ENCODE data around the gene GALNT16. TPM values are rescaled to one million over a fixed set of nuclear protein-coding genes. Genes with fewer than 3 reads are reported as not detected.
"Not testable (repeated sequence)": the region's sequence is repeated elsewhere in the genome, so short reads cannot be mapped to it uniquely, and the experiment has no call there.

GALNT16 gene
- total RNA-seq, 1 donor from 2014 or later = 3.5 TPM

- Histone ChIP-seq H3K4me1 (no peaks in the 10 kb centered on the region), H3K9me3 (no peaks in the 10 kb centered on the region), H3K4me3 (no peak overlapping the region), H3K27ac (no peak overlapping the region), H3K27me3 (ENCODE audit: low read depth) (peaks cover 11% of the 10 kb centered on the region), H3K36me3 (no peaks in the 10 kb centered on the region)
- no peak for TF ChIP-seq CTCF (IDR thresholded peaks at IDR 0.05)
- no peak for ATAC-seq
- intact Hi-C loops (cut with DNase I) = no loop called here
- no peak for DNase-seq
These were observed 9.4 kb downstream of the GALNT16 start for GRCh38 chr14:69269381-69269780.

- Histone ChIP-seq H3K4me1 (no peaks in the 10 kb centered on the region), H3K27ac (no peak overlapping the region), H3K36me3 (no peaks in the 10 kb centered on the region), H3K27me3 (ENCODE audit: low read depth) (peaks cover 11% of the 10 kb centered on the region), H3K9me3 (no peaks in the 10 kb centered on the region), H3K4me3 (no peak overlapping the region)
- intact Hi-C loops (cut with DNase I) = no loop called here
- DNase-seq = no peak
- TF ChIP-seq CTCF (IDR thresholded peaks at IDR 0.05) = no peak
- ATAC-seq = no peak
These were observed 10.1 kb downstream of the GALNT16 start for GRCh38 chr14:69270097-69270496.

- Histone ChIP-seq H3K9me3 (no peaks in the 10 kb centered on the region), H3K4me3 (no peak overlapping the region), H3K27ac (no peak overlapping the region), H3K27me3 (ENCODE audit: low read depth) (peaks cover 11% of the 10 kb centered on the region), H3K4me1 (no peaks in the 10 kb centered on the region), H3K36me3 (no peaks in the 10 kb centered on the region)
- ATAC-seq (no peak), DNase-seq (no peak)
- TF ChIP-seq CTCF (IDR thresholded peaks at IDR 0.05) = no peak
- intact Hi-C loops (cut with DNase I) = no loop called here
These were observed 11.1 kb downstream of the GALNT16 start for GRCh38 chr14:69270795-69271708.

DNA sequence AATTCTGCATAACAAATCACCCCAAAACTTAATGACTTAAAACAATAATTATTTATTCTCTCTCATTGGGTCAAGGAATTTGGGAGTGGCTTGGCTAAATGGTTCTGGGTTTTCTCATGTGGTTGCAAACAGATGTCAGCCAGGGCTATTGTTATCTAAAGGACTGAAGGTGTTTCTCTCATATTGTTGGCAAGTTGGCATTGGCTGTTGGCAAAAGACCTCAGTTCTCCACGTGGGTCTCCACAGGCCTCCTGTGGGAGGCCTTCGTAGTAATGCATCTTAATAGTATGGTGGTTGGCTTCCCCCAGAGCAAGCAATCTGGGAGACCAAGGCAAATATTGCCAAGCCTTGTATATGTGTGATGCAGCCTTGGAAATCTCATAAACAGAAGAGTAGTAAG, 14.4 kb downstream of the GALNT16 start:
- no peak for DNase-seq
- H3K36me3 ChIP-seq = no peaks in the 10 kb centered on the region
- H3K27ac ChIP-seq = no peak overlapping the region
- no peak overlapping the region for H3K4me3 ChIP-seq
- TF ChIP-seq CTCF (IDR thresholded peaks at IDR 0.05) = no peak
- H3K9me3 ChIP-seq = no peaks in the 10 kb centered on the region
- no peaks in the 10 kb centered on the region for H3K27me3 ChIP-seq (ENCODE audit: low read depth)
- ATAC-seq = no peak
- H3K4me1 ChIP-seq = no peaks in the 10 kb centered on the region
- intact Hi-C loops (cut with DNase I) = no loop called here

DNA sequence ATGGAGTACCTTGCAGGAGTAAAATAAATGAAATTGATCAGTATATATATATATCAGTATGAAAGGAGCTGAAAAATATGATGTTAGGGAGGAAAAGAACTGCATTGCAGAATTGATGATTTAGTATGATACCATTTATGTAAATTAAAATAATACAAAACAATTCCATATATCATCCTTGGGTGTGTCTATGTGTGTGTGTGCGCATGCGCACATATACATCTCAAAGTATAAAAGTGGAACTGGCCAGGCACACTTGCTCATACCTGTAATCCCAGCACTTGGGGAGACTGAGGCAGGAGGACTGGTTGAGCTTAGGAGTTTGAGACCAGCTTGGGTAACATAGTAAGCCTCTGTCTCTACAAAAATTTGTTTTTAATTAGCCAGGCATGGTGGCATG, 15.4 kb downstream of the GALNT16 start:
- H3K9me3 ChIP-seq = no peaks in the 10 kb centered on the region
- ATAC-seq = no peak
- intact Hi-C loops (cut with DNase I) = no loop called here
- H3K27ac ChIP-seq = no peak overlapping the region
- no peaks in the 10 kb centered on the region for H3K27me3 ChIP-seq (ENCODE audit: low read depth)
- DNase-seq = no peak
- TF ChIP-seq CTCF (IDR thresholded peaks at IDR 0.05) = no peak
- no peaks in the 10 kb centered on the region for H3K36me3 ChIP-seq
- no peaks in the 10 kb centered on the region for H3K4me1 ChIP-seq
- no peak overlapping the region for H3K4me3 ChIP-seq

DNA sequence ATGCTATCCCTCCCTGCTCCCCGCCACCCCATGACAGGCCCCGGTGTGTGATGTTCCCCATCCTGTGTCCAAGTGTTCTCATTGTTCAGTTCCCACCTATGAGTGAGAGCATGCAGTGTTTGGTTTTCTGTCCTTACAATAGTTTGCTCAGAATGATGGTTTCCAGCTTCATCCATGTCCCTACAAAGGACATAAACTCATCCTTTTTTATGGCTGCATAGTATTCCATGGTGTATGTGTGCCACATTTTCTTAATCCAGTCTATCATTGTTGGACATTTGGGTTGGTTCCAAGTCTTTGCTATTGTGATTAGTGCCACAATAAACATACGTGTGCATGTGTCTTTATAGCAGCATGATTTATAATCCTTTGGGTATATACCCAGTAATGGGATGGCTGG, 17.4 kb downstream of the GALNT16 start:
- H3K4me1 ChIP-seq; H3K27me3 ChIP-seq (ENCODE audit: low read depth); ATAC-seq; H3K27ac ChIP-seq; DNase-seq; H3K36me3 ChIP-seq; H3K4me3 ChIP-seq; H3K9me3 ChIP-seq; intact Hi-C loops (cut with DNase I): not testable (repeated sequence)

Measured in lower lobe of right lung (tissue), 2 donors.